ENCODE data around the gene LAMA2. TPM values are rescaled to one million over a fixed set of nuclear protein-coding genes. Genes with fewer than 3 reads are reported as not detected.

Gene LAMA2
- total and polyA plus RNA-seq, 2 experiments from 2014 or later = 0.91 to 6.4 TPM

DNA sequence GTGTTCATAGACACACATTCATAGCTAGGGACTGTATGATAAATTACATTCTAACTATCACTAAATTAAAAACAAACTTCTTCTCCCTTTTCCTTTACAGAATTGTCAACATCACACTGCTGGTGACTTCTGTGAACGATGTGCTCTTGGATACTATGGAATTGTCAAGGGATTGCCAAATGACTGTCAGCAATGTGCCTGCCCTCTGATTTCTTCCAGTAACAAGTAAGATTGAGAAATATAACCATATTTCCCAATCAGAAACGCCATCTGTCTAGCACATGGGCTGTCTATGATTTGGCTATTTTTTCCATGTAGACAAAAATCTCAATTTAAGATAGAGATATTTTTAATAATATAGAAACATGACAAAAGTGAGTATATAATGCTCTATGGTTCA lies 459.3 kb downstream of the LAMA2 start (continued):
- TF ChIP-seq, protein P1, sequence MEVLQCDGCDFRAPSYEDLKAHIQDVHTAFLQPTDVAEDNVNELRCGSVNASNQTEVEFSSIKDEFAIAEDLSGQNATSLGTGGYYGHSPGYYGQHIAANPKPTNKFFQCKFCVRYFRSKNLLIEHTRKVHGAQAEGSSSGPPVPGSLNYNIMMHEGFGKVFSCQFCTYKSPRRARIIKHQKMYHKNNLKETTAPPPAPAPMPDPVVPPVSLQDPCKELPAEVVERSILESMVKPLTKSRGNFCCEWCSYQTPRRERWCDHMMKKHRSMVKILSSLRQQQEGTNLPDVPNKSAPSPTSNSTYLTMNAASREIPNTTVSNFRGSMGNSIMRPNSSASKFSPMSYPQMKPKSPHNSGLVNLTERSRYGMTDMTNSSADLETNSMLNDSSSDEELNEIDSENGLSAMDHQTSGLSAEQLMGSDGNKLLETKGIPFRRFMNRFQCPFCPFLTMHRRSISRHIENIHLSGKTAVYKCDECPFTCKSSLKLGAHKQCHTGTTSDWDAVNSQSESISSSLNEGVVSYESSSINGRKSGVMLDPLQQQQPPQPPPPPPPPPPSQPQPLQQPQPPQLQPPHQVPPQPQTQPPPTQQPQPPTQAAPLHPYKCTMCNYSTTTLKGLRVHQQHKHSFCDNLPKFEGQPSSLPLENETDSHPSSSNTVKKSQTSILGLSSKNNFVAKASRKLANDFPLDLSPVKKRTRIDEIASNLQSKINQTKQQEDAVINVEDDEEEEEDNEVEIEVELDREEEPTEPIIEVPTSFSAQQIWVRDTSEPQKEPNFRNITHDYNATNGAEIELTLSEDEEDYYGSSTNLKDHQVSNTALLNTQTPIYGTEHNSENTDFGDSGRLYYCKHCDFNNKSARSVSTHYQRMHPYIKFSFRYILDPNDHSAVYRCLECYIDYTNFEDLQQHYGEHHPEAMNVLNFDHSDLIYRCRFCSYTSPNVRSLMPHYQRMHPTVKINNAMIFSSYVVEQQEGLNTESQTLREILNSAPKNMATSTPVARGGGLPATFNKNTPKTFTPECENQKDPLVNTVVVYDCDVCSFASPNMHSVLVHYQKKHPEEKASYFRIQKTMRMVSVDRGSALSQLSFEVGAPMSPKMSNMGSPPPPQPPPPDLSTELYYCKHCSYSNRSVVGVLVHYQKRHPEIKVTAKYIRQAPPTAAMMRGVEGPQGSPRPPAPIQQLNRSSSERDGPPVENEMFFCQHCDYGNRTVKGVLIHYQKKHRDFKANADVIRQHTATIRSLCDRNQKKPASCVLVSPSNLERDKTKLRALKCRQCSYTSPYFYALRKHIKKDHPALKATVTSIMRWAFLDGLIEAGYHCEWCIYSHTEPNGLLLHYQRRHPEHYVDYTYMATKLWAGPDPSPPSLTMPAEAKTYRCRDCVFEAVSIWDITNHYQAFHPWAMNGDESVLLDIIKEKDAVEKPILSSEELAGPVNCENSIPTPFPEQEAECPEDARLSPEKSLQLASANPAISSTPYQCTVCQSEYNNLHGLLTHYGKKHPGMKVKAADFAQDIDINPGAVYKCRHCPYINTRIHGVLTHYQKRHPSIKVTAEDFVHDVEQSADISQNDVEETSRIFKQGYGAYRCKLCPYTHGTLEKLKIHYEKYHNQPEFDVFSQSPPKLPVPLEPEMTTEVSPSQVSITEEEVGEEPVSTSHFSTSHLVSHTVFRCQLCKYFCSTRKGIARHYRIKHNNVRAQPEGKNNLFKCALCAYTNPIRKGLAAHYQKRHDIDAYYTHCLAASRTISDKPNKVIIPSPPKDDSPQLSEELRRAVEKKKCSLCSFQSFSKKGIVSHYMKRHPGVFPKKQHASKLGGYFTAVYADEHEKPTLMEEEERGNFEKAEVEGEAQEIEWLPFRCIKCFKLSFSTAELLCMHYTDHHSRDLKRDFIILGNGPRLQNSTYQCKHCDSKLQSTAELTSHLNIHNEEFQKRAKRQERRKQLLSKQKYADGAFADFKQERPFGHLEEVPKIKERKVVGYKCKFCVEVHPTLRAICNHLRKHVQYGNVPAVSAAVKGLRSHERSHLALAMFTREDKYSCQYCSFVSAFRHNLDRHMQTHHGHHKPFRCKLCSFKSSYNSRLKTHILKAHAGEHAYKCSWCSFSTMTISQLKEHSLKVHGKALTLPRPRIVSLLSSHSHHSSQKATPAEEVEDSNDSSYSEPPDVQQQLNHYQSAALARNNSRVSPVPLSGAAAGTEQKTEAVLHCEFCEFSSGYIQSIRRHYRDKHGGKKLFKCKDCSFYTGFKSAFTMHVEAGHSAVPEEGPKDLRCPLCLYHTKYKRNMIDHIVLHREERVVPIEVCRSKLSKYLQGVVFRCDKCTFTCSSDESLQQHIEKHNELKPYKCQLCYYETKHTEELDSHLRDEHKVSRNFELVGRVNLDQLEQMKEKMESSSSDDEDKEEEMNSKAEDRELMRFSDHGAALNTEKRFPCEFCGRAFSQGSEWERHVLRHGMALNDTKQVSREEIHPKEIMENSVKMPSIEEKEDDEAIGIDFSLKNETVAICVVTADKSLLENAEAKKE (CRISPR knock-in tag; IDR thresholded peaks at IDR 0.05) = no peak

DNA sequence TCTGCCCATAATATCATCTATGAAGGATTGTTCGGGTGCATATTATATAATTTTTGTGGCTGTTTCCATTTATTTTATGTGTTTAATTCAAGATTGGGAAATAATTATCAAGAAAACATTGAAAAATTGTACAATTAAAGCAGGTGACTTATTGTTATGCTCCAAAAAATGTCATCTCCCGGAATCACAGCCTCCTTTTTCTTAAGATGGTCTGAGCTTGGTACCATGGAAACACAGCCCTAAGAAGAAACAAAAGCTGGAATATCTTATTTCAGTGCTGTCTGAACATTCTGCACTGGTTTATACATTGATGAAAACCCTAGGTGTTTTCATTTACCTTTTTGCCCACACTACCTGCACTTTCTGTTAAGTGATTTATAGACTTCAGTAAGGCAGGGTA lies 459.9 kb downstream of the LAMA2 start:
- DNase-seq (ENCODE audit: low spot score) (no peak), ATAC-seq (no peak)
- H3K79me2 ChIP-seq (replicated peaks; ENCODE audit: insufficient read depth) = no peaks in the 10 kb centered on the region
- no peaks in the 10 kb centered on the region for H3K27me3 ChIP-seq (ENCODE audit: insufficient read depth)
- no peaks in the 10 kb centered on the region for H3K36me3 ChIP-seq (ENCODE audit: insufficient read depth)
- no peak overlapping the region for H2AFZ ChIP-seq
- no peak overlapping the region for H3K4me3 ChIP-seq
- H3K4me1 Mint-ChIP-seq = peaks cover 11% of the 10 kb centered on the region
- no peak overlapping the region for H3K27ac ChIP-seq (ENCODE audit: low read depth)
- H3K9me2 ChIP-seq (ENCODE audit: insufficient read depth) = peaks cover 5% of the 10 kb centered on the region
- H4K20me1 ChIP-seq (replicated peaks; ENCODE audit: insufficient read depth) = no peaks in the 10 kb centered on the region
- H3K4me3 Mint-ChIP-seq = no peak overlapping the region
- no peak for TF ChIP-seq EZH2 (IDR thresholded peaks at IDR 0.05; ENCODE audit: low read depth, unreplicated experiment)
- no peak for TF ChIP-seq STAT1 (IDR thresholded peaks at IDR 0.05; ENCODE audit: unreplicated experiment)
- H3F3A ChIP-seq (replicated peaks; ENCODE audit: low read depth) = no peaks in the 10 kb centered on the region
- H3K9me3 Mint-ChIP-seq = no peaks in the 10 kb centered on the region
- H3K27ac Mint-ChIP-seq = no peak overlapping the region
- no peaks in the 10 kb centered on the region for H3K27me3 Mint-ChIP-seq (ENCODE audit: insufficient read depth, low read depth, poor library complexity)
- H3K4me1 ChIP-seq (ENCODE audit: insufficient read depth) = peaks cover 11% of the 10 kb centered on the region
- H3K4me2 ChIP-seq = no peak overlapping the region
- peaks cover 3% of the 10 kb centered on the region; the same call in 2 of the 3 replicates for H3K36me3 Mint-ChIP-seq (ENCODE audit: low read depth)

DNA sequence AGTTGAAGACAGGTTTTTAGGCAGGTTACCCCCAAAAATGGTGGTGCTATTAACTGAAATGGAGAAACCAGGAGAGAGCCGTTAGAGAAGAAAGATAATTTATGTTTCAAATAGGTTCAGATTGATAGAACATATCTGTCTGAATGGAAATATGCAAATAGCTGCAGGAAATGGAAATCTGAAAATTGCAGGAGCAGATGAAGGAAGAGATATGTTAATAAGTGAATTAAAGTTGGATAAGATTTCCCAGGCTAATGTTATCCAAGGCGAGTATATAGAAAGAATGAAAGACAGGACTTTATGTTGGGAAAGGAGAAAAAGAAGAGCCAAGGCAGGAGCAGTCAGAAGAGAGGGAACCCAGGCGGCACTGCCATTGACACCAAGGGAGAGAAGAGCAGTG lies 461.4 kb downstream of the LAMA2 start:
- Histone ChIP-seq H3K27ac (ENCODE audit: low read depth) (no peak overlapping the region), H4K20me1 (replicated peaks; ENCODE audit: insufficient read depth) (no peaks in the 10 kb centered on the region), H3K4me3 (no peak overlapping the region), H3K36me3 (ENCODE audit: insufficient read depth) (no peaks in the 10 kb centered on the region), H3F3A (replicated peaks; ENCODE audit: low read depth) (no peaks in the 10 kb centered on the region), H3K4me2 (no peak overlapping the region), H3K9me2 (ENCODE audit: insufficient read depth) (peaks cover under 1% of the 10 kb centered on the region), H2AFZ (no peak overlapping the region), H3K4me1 (ENCODE audit: insufficient read depth) (peaks cover under 1% of the 10 kb centered on the region), H3K79me2 (replicated peaks; ENCODE audit: insufficient read depth) (no peaks in the 10 kb centered on the region), H3K27me3 (ENCODE audit: insufficient read depth) (no peaks in the 10 kb centered on the region)
- peaks cover 1% of the 10 kb centered on the region for H3K4me1 Mint-ChIP-seq
- peaks cover 1% of the 10 kb centered on the region; the same call in 2 of the 3 replicates for H3K36me3 Mint-ChIP-seq (ENCODE audit: low read depth)
- H3K9me3 Mint-ChIP-seq = no peaks in the 10 kb centered on the region
- H3K27me3 Mint-ChIP-seq (ENCODE audit: insufficient read depth, low read depth, poor library complexity) = no peaks in the 10 kb centered on the region
- DNase-seq (ENCODE audit: low spot score) (no peak), ATAC-seq (no peak)
- H3K27ac Mint-ChIP-seq = no peak overlapping the region
- H3K4me3 Mint-ChIP-seq = no peak overlapping the region
- TF ChIP-seq, protein P2, sequence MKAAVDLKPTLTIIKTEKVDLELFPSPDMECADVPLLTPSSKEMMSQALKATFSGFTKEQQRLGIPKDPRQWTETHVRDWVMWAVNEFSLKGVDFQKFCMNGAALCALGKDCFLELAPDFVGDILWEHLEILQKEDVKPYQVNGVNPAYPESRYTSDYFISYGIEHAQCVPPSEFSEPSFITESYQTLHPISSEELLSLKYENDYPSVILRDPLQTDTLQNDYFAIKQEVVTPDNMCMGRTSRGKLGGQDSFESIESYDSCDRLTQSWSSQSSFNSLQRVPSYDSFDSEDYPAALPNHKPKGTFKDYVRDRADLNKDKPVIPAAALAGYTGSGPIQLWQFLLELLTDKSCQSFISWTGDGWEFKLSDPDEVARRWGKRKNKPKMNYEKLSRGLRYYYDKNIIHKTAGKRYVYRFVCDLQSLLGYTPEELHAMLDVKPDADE (IDR thresholded peaks at IDR 0.05) = no peak
- TF ChIP-seq ZNF331 (CRISPR knock-in tag; IDR thresholded peaks at IDR 0.05; ENCODE audit: low read depth) = no peak
